SK-N-SH (cell line): ENCODE data around the gene KDM4C. TPM values are rescaled to one million over a fixed set of nuclear protein-coding genes. Genes with fewer than 3 reads are reported as not detected.

Experiments used
- CTCF ChIA-PET: fragments of 300-600, 350-600 bp; formaldehyde crosslinking; extraction: SDS; loops from one replicate; lab custom pipeline; 2021; lab: Yijun Ruan, JAX
- POLR2A ChIA-PET: fragments of 350-600 bp; sonication (Branson Sonifier 250); formaldehyde crosslinking; extraction: SDS; loops from one replicate; lab custom pipeline; 2020; ENCODE audit warnings: antibody characterized with exemption, inconsistent platforms; lab: Yijun Ruan, JAX
- DNase-seq: peaks from one replicate; pipeline ENCODE4 v3.0.0; 2012
- H2AFZ ChIP-seq: fragments of 200-600 bp; sonication (generic); 2 replicates; pipeline ENCODE4 v1.8.1; 2016; ENCODE audit warnings: antibody characterized with exemption, mild to moderate bottlenecking, low read depth
- H3F3A ChIP-seq: fragments of 200-600 bp; sonication (generic); replicated peaks from 2 replicates; pipeline ENCODE3; 2016; ENCODE audit warnings: antibody characterized with exemption, mild to moderate bottlenecking; ENCODE audit not compliant: insufficient read depth
- H3K27ac ChIP-seq, 2 experiments: fragments of 200-500 bp in 1 of 2; fragments of 200-600 bp in 1 of 2; sonication (Bioruptor generic) in 1 of 2; sonication (generic), shearing (Covaris generic) in 1 of 2; 2 replicates each; pipeline versions ENCODE4 v1.5.1 to v1.6.1; 2014 to 2016; ENCODE audit warnings: low read depth in 2 of 2, inconsistent platforms in 1 of 2, low read length in 1 of 2, mild to moderate bottlenecking in 1 of 2, mixed read lengths in 1 of 2
- H3K27me3 ChIP-seq: fragments of 200-600 bp; sonication (generic), shearing (Covaris generic); 2 replicates; pipeline ENCODE4 v1.6.1; 2016; ENCODE audit warnings: mixed run types; ENCODE audit not compliant: insufficient read depth
- H3K36me3 ChIP-seq, 2 experiments: fragments of 200-500 bp in 1 of 2; fragments of 200-600 bp in 1 of 2; sonication (Bioruptor generic) in 1 of 2; sonication (generic) in 1 of 2; replicated peaks in 1 of 2; 2 replicates each; pipeline versions ENCODE3 to v1.5.1; 2014 to 2016; ENCODE audit warnings: low read length in 1 of 2, mild to moderate bottlenecking in 1 of 2; ENCODE audit not compliant: insufficient read depth in 2 of 2, control insufficient read depth in 1 of 2
- H3K4me1 ChIP-seq, 2 experiments: fragments of 200-500 bp in 1 of 2; fragments of 200-600 bp in 1 of 2; sonication (Bioruptor generic) in 1 of 2; sonication (generic), shearing (Covaris generic) in 1 of 2; 2 replicates each; pipeline versions ENCODE4 v1.5.1 to v1.6.1; 2014 to 2016; ENCODE audit warnings: low read depth in 1 of 2, low read length in 1 of 2, mixed run types in 1 of 2; ENCODE audit not compliant: insufficient read depth in 2 of 2, control insufficient read depth in 1 of 2
- H3K4me2 ChIP-seq: fragments of 200-600 bp; sonication (generic), shearing (Covaris generic); 2 replicates; pipeline ENCODE4 v1.6.1; 2017; ENCODE audit warnings: mixed run types
- H3K4me3 ChIP-seq, 2 experiments: fragments of 200-500 bp in 1 of 2; fragments of 200-600 bp in 1 of 2; sonication (Bioruptor generic) in 1 of 2; sonication (generic), shearing (Covaris generic) in 1 of 2; 2 replicates each; pipeline versions ENCODE4 v1.5.1 to v1.8.1; 2014 to 2016; ENCODE audit warnings: low read depth in 2 of 2, inconsistent platforms in 1 of 2, low read length in 1 of 2, mild to moderate bottlenecking in 1 of 2, mixed read lengths in 1 of 2, moderate library complexity in 1 of 2
- H3K79me2 ChIP-seq: fragments of 200-600 bp; sonication (generic); 2 replicates; pipeline ENCODE4 v1.8.1; 2017; ENCODE audit warnings: mild to moderate bottlenecking; ENCODE audit not compliant: insufficient read depth
- H3K9ac ChIP-seq: fragments of 200-600 bp; sonication (generic); 2 replicates; pipeline ENCODE4 v1.6.1; 2017; ENCODE audit warnings: mixed run types
- H3K9me2 ChIP-seq: fragments of 200-600 bp; sonication (generic); 2 replicates; pipeline ENCODE4 v1.6.1; 2017; ENCODE audit warnings: mixed run types
- H3K9me3 ChIP-seq: fragments of 200-600 bp; sonication (generic); 2 replicates; pipeline ENCODE4 v1.6.1; 2017; ENCODE audit warnings: mixed run types, mild to moderate bottlenecking, moderate library complexity
- H4K20me1 ChIP-seq: fragments of 200-600 bp; sonication (generic); 2 replicates; pipeline ENCODE4 v1.6.1; 2017; ENCODE audit warnings: mild to moderate bottlenecking, mixed run types; ENCODE audit not compliant: insufficient read depth
- CTCF ChIP-seq: fragments of 200-600 bp; sonication (generic); IDR thresholded peaks from 2 replicates; pipeline ENCODE4 v1.6.1; 2017; ENCODE audit warnings: antibody characterized with exemption, mild to moderate bottlenecking, moderate library complexity
- EZH2phosphoT487 ChIP-seq: fragments of 200-600 bp; sonication (generic); IDR thresholded peaks from 2 replicates; pipeline ENCODE4 v1.6.1; 2017; ENCODE audit warnings: low read depth, mixed run types, mild to moderate bottlenecking, antibody characterized with exemption, moderate library complexity, borderline replicate concordance
- FOXJ3 ChIP-seq: sonication (generic); formaldehyde crosslinking; IDR thresholded peaks from 2 replicates; pipeline ENCODE4 v1.5.1; 2020; ENCODE audit warnings: mild to moderate bottlenecking, missing genetic modification reagents
- FOXM1 ChIP-seq: IDR thresholded peaks from 2 replicates; pipeline ENCODE4 v1.4.0; 2012; ENCODE audit warnings: low read depth, mild to moderate bottlenecking
- JUND ChIP-seq: IDR thresholded peaks from 2 replicates; pipeline ENCODE4 v1.4.0; 2012
- MAX ChIP-seq: IDR thresholded peaks from 2 replicates; pipeline ENCODE4 v1.4.0; 2012; ENCODE audit warnings: low read depth
- NFIC ChIP-seq: IDR thresholded peaks from 2 replicates; pipeline ENCODE4 v1.4.0; 2012; ENCODE audit warnings: borderline replicate concordance
- NRF1 ChIP-seq: IDR thresholded peaks from 2 replicates; pipeline ENCODE4 v1.6.1; 2012; ENCODE audit warnings: low read depth, mild to moderate bottlenecking, low read length
- PBX3 ChIP-seq: IDR thresholded peaks from 2 replicates; pipeline ENCODE4; 2012
- RAD21 ChIP-seq: IDR thresholded peaks from 2 replicates; pipeline ENCODE4 v1.6.1; 2012; ENCODE audit warnings: mild to moderate bottlenecking, low read length
- REST ChIP-seq: IDR thresholded peaks from 2 replicates; pipeline ENCODE4 v1.6.1; 2012; ENCODE audit warnings: mild to moderate bottlenecking, low read depth, low read length, moderate library complexity
- USF1 ChIP-seq: IDR thresholded peaks from 2 replicates; pipeline ENCODE4 v1.4.0; 2012; ENCODE audit warnings: low read depth, borderline replicate concordance
- USF2 ChIP-seq: fragments of 150-350 bp; IDR thresholded peaks from 2 replicates; pipeline ENCODE4 v1.6.1; 2017; ENCODE audit warnings: antibody characterized with exemption, low read length, low read depth, borderline replicate concordance
- YY1 ChIP-seq: IDR thresholded peaks from 2 replicates; pipeline ENCODE4 v1.4.0; 2012; ENCODE audit warnings: low read depth, mild to moderate bottlenecking
- WGBS: methylation state at CpG from one replicate; pipeline ENCODE4 v1.1.6; 2017; ENCODE audit warnings: low lambda C conversion rate; 5-methylcytosine and 5-hydroxymethylcytosine counted together
- polyA plus RNA-seq, 3 experiments: library from polyadenylated mRNA; depleted of rRNA; stranded (reverse); fragments of >200 nt; gene quantifications; 2 replicates each; pipeline ENCODE4 v1.2.3, GENCODE V29; 2012

The KDM4C gene
- polyA plus RNA-seq, 1 of the 3 experiments (the other 2 are of a cell fraction), result 9.4 TPM

- Histone ChIP-seq H3K27me3 (no peaks in the 10 kb centered on the region), H3K4me3 (no peak overlapping the region), H4K20me1 (no peaks in the 10 kb centered on the region), H3K9ac (no peak overlapping the region), H3K36me3 (peaks cover 14 to 19% of the 10 kb centered on the region in 2 experiments), H3K9me2 (no peaks in the 10 kb centered on the region), H3F3A (no peaks in the 10 kb centered on the region), H2AFZ (no peak overlapping the region), H3K4me2 (no peak overlapping the region), H3K27ac (no peak overlapping the region), H3K9me3 (no peaks in the 10 kb centered on the region), H3K4me1 (no peaks in the 10 kb centered on the region; a peak in 1 of 4 replicates), H3K79me2 (no peaks in the 10 kb centered on the region)
- 97% methylated on average over 5 of the region's 5 CpGs for WGBS
- TF ChIP-seq CTCF (no peak), USF1 (no peak), JUND (no peak), MAX (no peak), RAD21 (no peak), REST (no peak), EZH2phosphoT487 (no peak), USF2 (no peak), PBX3 (no peak), NFIC (no peak), YY1 (no peak), FOXJ3 (CRISPR knock-in tag) (no peak), NRF1 (no peak), FOXM1 (no peak)
- no peak for DNase-seq
- POLR2A ChIA-PET, result no interaction called here
- CTCF ChIA-PET, result interaction anchor here (1.8 kb wide), 1 partner anchor 63 kb away, joined by 4 read pairs; no protein-coding TSS in a partner anchor
Observed at GRCh38 chr9:6889868-6890267, 132.1 kb downstream of the KDM4C start.
